Panc1 (cell line): Measurements from ENCODE around the gene SELENOS. TPM values are rescaled to one million over a fixed set of nuclear protein-coding genes. Genes with fewer than 3 reads are reported as not detected.

Experiments
- ATAC-seq: fragments of 200-7000 bp; cut with Tn5 transposase; 2 replicates; pipeline ENCODE4 v1.9.1; 2020; ENCODE audit warnings: mild to moderate bottlenecking, moderate library complexity
- BruUV-seq: library from RNA; stranded (reverse); fragments of 400-500 nt; replicated peaks from 2 replicates; lab custom pipeline; 2021; lab: Mats Ljungman, UMichigan
- CTCF ChIA-PET: fragments of 300-600 bp; sonication (Branson Sonifier 250); formaldehyde crosslinking; loops from one replicate; lab custom pipeline; 2022; ENCODE audit warnings: antibody characterized with exemption; lab: Charles Lee
- POLR2A ChIA-PET: fragments of 300-600 bp; sonication (Branson Sonifier 250); formaldehyde crosslinking; loops from one replicate; lab custom pipeline; 2022; ENCODE audit warnings: antibody characterized with exemption; lab: Charles Lee
- DNase-seq: peaks from one replicate; pipeline ENCODE4 v3.0.0-alpha.2; 2010; ENCODE audit warnings: low read depth, low spot score
- H3K27ac ChIP-seq: 2 replicates; pipeline ENCODE4 v1.5.1; 2011; ENCODE audit warnings: mild to moderate bottlenecking, low read length, inconsistent platforms
- H3K27me3 ChIP-seq: fragments of 200-500 bp; sonication (Bioruptor generic); 2 replicates; pipeline ENCODE4 v1.6.0; 2014; ENCODE audit warnings: low read length, inconsistent platforms; ENCODE audit not compliant: control insufficient read depth, insufficient read depth
- H3K36me3 ChIP-seq: fragments of 200-500 bp; sonication (Bioruptor generic); 2 replicates; pipeline ENCODE4 v1.5.1; 2014; ENCODE audit warnings: inconsistent platforms, mild to moderate bottlenecking, low read length, moderate library complexity; ENCODE audit not compliant: control insufficient read depth, insufficient read depth
- H3K4me1 ChIP-seq: 2 replicates; pipeline ENCODE4 v1.5.1; 2011; ENCODE audit warnings: inconsistent platforms, mild to moderate bottlenecking, low read length, moderate library complexity; ENCODE audit not compliant: control insufficient read depth, insufficient read depth
- H3K4me3 ChIP-seq, 2 experiments: 2 replicates each; pipeline ENCODE4 v1.5.1; 2011 to 2012; ENCODE audit warnings: low read depth in 2 of 2, low read length in 2 of 2, mild to moderate bottlenecking in 2 of 2, inconsistent platforms in 1 of 2, moderate library complexity in 1 of 2
- H3K9me3 ChIP-seq: fragments of 200-500 bp; sonication (Bioruptor generic); 2 replicates; pipeline ENCODE4 v1.5.1; 2014; ENCODE audit warnings: low read depth, mild to moderate bottlenecking, inconsistent platforms, low read length, moderate library complexity; ENCODE audit not compliant: control insufficient read depth, insufficient read depth
- POLR2AphosphoS5 ChIP-seq: IDR thresholded peaks from 2 replicates; pipeline ENCODE4 v1.6.1; 2012; ENCODE audit warnings: mild to moderate bottlenecking, low read depth, low read length, moderate library complexity
- SIN3A ChIP-seq: IDR thresholded peaks from 2 replicates; pipeline ENCODE4 v1.6.1; 2012; ENCODE audit warnings: low read depth, mild to moderate bottlenecking, low read length, moderate library complexity, borderline replicate concordance; ENCODE audit not compliant: insufficient read depth
- TCF7L2 ChIP-seq: IDR thresholded peaks from 2 replicates; pipeline ENCODE4 v1.6.1; 2011; ENCODE audit warnings: mild to moderate bottlenecking, low read depth, low read length, inconsistent platforms
- in situ Hi-C: cut with HindIII; loops from 2 replicates; pipeline ENCODE4 v1.10.0; 2016; ENCODE audit warnings: low sequenced_read_pairs, low pct_unique_long_range_greater_than_20kb
- intact Hi-C: fragments of 100-400 bp; cut with micrococcal nuclease; formaldehyde crosslinking; loops from one replicate; pipeline ENCODE4 v1.10.0; 2022; ENCODE audit not compliant: unreplicated experiment
- total RNA-seq: library from RNA; stranded (reverse); gene quantifications from one replicate; pipeline ENCODE4 v1.2.1, GENCODE V29; 2021; ENCODE audit not compliant: unreplicated experiment
- TF ChIP-seq, protein P1 (sequence below): fragments of 450-650 bp; IDR thresholded peaks from 2 replicates; pipeline ENCODE4 v1.5.1; 2017; ENCODE audit warnings: mild to moderate bottlenecking
- TF ChIP-seq, protein P2 (sequence below), 2 experiments: IDR thresholded peaks; 2 replicates each; pipeline ENCODE4 v1.6.1; 2011 to 2012; ENCODE audit warnings: low read depth in 2 of 2, control low read depth in 1 of 2, low read length in 1 of 2, mild to moderate bottlenecking in 1 of 2, moderate library complexity in 1 of 2; ENCODE audit not compliant: insufficient read depth in 1 of 2

The SELENOS gene
- total RNA-seq, 1 experiment from 2014 or later, result 74.9 TPM

DNA sequence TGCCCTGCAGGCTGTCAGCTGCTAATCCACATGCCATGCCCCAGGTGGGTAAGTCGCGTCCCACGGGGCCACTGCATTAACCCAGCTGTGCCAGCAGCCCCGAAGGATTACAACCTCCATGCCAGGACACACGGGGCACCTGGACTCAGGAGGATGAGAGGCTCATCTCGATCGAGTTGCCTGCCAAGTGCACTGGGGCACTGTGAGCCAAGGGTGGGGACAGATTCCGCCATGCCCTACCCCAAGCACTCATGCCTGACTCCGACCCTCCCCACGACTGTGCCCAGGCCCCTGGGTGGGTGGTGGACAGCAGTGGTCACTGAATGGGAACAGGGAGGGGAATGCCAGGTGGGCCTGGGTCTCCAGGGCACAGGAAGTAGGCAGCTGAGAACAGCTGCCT, 38.5 kb upstream of the SELENOS start:
- CTCF ChIA-PET, result no interaction called here
- H3K9me3 ChIP-seq, result no peaks in the 10 kb centered on the region
- no TSS peak for BruUV-seq
- TF ChIP-seq SIN3A (no peak), POLR2AphosphoS5 (no peak), TCF7L2 (no peak)
- TF ChIP-seq, protein P1, sequence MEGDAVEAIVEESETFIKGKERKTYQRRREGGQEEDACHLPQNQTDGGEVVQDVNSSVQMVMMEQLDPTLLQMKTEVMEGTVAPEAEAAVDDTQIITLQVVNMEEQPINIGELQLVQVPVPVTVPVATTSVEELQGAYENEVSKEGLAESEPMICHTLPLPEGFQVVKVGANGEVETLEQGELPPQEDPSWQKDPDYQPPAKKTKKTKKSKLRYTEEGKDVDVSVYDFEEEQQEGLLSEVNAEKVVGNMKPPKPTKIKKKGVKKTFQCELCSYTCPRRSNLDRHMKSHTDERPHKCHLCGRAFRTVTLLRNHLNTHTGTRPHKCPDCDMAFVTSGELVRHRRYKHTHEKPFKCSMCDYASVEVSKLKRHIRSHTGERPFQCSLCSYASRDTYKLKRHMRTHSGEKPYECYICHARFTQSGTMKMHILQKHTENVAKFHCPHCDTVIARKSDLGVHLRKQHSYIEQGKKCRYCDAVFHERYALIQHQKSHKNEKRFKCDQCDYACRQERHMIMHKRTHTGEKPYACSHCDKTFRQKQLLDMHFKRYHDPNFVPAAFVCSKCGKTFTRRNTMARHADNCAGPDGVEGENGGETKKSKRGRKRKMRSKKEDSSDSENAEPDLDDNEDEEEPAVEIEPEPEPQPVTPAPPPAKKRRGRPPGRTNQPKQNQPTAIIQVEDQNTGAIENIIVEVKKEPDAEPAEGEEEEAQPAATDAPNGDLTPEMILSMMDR, result no peak
- intact Hi-C loops (no loop called here), in situ Hi-C loops (no loop called here)
- ATAC-seq (no peak), DNase-seq (no peak)
- POLR2A ChIA-PET, result no interaction called here
- no peak overlapping the region for H3K27ac ChIP-seq
- H3K36me3 ChIP-seq, result no peaks in the 10 kb centered on the region
- H3K4me3 ChIP-seq, result no peak overlapping the region
- H3K4me1 ChIP-seq, result no peaks in the 10 kb centered on the region
- H3K27me3 ChIP-seq, result no peaks in the 10 kb centered on the region

DNA sequence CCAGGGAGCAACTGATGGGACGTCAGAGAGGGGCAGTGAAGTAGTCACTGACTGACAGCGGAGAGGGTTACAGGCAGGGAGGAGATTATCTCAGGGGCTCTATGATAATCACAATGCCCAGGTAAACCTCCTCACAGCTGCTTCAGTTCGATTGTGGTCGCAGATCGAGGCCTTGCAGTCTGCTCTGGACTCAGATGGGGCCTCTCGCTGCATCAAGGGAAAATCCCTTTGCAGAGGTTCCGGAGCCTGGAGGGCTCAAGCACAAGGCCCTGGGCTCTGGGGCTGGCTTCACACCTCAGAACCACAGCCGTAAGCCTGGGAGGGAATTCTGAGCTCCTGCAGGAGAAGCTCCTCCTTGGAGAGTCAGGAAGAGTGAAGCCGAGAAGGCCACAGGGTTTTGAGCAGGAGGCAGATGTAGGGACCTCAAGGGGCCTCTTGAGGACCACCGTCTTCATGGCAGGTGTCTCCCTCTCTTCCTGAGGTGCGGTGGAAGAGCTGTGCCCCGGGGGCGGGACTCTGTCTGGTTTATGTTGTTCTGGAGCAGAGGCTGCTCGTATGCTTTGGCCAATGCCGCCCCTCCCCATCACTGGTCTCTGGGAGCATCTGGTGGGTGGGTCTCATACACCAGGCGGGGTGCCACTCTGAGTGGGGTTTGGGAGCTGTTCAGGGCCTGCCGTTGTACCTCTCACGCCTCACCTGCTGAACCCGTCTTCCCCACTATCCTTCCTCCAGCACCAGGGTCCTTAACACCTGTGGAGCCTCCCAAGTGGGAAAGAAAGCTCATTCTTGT, 37.2 kb upstream of the SELENOS start:
- DNase-seq, result no peak
- in situ Hi-C loops, result no loop called here
- intact Hi-C loops, result no loop called here
- POLR2A ChIA-PET, result no interaction called here
- no peak for ATAC-seq
- CTCF ChIA-PET, result no interaction called here
- H3K36me3 ChIP-seq, result no peaks in the 10 kb centered on the region
- TF ChIP-seq POLR2AphosphoS5, result no peak
- TF ChIP-seq, protein P2, sequence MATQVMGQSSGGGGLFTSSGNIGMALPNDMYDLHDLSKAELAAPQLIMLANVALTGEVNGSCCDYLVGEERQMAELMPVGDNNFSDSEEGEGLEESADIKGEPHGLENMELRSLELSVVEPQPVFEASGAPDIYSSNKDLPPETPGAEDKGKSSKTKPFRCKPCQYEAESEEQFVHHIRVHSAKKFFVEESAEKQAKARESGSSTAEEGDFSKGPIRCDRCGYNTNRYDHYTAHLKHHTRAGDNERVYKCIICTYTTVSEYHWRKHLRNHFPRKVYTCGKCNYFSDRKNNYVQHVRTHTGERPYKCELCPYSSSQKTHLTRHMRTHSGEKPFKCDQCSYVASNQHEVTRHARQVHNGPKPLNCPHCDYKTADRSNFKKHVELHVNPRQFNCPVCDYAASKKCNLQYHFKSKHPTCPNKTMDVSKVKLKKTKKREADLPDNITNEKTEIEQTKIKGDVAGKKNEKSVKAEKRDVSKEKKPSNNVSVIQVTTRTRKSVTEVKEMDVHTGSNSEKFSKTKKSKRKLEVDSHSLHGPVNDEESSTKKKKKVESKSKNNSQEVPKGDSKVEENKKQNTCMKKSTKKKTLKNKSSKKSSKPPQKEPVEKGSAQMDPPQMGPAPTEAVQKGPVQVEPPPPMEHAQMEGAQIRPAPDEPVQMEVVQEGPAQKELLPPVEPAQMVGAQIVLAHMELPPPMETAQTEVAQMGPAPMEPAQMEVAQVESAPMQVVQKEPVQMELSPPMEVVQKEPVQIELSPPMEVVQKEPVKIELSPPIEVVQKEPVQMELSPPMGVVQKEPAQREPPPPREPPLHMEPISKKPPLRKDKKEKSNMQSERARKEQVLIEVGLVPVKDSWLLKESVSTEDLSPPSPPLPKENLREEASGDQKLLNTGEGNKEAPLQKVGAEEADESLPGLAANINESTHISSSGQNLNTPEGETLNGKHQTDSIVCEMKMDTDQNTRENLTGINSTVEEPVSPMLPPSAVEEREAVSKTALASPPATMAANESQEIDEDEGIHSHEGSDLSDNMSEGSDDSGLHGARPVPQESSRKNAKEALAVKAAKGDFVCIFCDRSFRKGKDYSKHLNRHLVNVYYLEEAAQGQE (IDR thresholded peaks at IDR 0.05; ENCODE audit: insufficient read depth in 1 of 2, low read depth in 2 of 2, low read length in 1 of 2), result no peak
- TF ChIP-seq, protein P1, result no peak
- no peak for TF ChIP-seq TCF7L2
- TF ChIP-seq SIN3A, result no peak
- H3K27ac ChIP-seq, result no peak overlapping the region
- no peaks in the 10 kb centered on the region for H3K27me3 ChIP-seq
- no peaks in the 10 kb centered on the region for H3K9me3 ChIP-seq
- H3K4me1 ChIP-seq, result no peaks in the 10 kb centered on the region
- BruUV-seq, result no TSS peak
- no peak overlapping the region for H3K4me3 ChIP-seq
